ENCODE results near the gene ESD.

DNA sequence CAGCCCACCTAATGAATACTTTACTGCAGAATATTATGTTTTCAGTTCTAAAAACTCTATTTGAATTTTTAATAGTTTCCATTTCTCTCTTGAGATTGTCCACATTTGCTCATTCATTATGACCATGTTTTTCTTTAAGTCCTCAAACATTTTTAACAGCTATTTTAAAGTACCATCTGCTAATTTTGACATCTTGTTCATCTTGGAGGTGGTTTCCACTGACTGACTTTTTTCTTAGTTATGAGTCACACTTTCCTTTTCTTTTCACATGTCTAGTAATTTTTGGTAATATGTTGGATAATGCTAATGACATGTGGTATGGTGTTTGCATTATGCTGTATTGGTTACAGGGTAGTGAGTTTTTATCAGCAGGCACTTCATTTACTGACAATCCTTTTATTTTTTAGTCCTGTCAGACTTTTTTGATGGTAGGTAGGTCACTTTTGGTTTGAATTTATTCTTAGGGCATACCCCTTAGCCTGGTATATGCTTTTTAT lies 15.4 kb upstream of the ESD start:
- TF ChIP-seq, protein P1, sequence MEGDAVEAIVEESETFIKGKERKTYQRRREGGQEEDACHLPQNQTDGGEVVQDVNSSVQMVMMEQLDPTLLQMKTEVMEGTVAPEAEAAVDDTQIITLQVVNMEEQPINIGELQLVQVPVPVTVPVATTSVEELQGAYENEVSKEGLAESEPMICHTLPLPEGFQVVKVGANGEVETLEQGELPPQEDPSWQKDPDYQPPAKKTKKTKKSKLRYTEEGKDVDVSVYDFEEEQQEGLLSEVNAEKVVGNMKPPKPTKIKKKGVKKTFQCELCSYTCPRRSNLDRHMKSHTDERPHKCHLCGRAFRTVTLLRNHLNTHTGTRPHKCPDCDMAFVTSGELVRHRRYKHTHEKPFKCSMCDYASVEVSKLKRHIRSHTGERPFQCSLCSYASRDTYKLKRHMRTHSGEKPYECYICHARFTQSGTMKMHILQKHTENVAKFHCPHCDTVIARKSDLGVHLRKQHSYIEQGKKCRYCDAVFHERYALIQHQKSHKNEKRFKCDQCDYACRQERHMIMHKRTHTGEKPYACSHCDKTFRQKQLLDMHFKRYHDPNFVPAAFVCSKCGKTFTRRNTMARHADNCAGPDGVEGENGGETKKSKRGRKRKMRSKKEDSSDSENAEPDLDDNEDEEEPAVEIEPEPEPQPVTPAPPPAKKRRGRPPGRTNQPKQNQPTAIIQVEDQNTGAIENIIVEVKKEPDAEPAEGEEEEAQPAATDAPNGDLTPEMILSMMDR (IDR thresholded peaks at IDR 0.05 in 2 of 3, conservative IDR thresholded peaks at IDR 0.05 in 1 of 3; ENCODE audit: control insufficient read depth in 2 of 3, extremely low read depth in 1 of 3, insufficient read depth in 1 of 3, low read depth in 3 of 3, low read length in 3 of 3): no peak
- TF ChIP-seq, protein P2, sequence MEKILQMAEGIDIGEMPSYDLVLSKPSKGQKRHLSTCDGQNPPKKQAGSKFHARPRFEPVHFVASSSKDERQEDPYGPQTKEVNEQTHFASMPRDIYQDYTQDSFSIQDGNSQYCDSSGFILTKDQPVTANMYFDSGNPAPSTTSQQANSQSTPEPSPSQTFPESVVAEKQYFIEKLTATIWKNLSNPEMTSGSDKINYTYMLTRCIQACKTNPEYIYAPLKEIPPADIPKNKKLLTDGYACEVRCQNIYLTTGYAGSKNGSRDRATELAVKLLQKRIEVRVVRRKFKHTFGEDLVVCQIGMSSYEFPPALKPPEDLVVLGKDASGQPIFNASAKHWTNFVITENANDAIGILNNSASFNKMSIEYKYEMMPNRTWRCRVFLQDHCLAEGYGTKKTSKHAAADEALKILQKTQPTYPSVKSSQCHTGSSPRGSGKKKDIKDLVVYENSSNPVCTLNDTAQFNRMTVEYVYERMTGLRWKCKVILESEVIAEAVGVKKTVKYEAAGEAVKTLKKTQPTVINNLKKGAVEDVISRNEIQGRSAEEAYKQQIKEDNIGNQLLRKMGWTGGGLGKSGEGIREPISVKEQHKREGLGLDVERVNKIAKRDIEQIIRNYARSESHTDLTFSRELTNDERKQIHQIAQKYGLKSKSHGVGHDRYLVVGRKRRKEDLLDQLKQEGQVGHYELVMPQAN (conservative IDR thresholded peaks at IDR 0.05): no peak
- TF ChIP-seq EZH2 (IDR thresholded peaks at IDR 0.05; ENCODE audit: borderline replicate concordance, control insufficient read depth, low read depth, low read length): no peak
- no peak for TF ChIP-seq CHD2 (IDR thresholded peaks at IDR 0.05; ENCODE audit: borderline replicate concordance, low read depth, low read length)
- TF ChIP-seq, protein P3, sequence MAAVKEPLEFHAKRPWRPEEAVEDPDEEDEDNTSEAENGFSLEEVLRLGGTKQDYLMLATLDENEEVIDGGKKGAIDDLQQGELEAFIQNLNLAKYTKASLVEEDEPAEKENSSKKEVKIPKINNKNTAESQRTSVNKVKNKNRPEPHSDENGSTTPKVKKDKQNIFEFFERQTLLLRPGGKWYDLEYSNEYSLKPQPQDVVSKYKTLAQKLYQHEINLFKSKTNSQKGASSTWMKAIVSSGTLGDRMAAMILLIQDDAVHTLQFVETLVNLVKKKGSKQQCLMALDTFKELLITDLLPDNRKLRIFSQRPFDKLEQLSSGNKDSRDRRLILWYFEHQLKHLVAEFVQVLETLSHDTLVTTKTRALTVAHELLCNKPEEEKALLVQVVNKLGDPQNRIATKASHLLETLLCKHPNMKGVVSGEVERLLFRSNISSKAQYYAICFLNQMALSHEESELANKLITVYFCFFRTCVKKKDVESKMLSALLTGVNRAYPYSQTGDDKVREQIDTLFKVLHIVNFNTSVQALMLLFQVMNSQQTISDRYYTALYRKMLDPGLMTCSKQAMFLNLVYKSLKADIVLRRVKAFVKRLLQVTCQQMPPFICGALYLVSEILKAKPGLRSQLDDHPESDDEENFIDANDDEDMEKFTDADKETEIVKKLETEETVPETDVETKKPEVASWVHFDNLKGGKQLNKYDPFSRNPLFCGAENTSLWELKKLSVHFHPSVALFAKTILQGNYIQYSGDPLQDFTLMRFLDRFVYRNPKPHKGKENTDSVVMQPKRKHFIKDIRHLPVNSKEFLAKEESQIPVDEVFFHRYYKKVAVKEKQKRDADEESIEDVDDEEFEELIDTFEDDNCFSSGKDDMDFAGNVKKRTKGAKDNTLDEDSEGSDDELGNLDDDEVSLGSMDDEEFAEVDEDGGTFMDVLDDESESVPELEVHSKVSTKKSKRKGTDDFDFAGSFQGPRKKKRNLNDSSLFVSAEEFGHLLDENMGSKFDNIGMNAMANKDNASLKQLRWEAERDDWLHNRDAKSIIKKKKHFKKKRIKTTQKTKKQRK (IDR thresholded peaks at IDR 0.05; ENCODE audit: low read depth, low read length): no peak
